ENCODE measurements around the gene CHMP4B.
A peak's percentile ranks its signal among the peaks of the same experiment; 100 is the strongest.

The CHMP4B gene

GRCh38 chr20:33781945-33782344, 29.2 kb upstream of the CHMP4B start:
- no peaks in the 10 kb centered on the region for H3K9me3 Mint-ChIP-seq
- no peaks in the 10 kb centered on the region for H3K27me3 Mint-ChIP-seq
- ATAC-seq (replicated peaks; ENCODE audit: extremely low read depth, poor library complexity, severe bottlenecking) (no peak), DNase-seq (ENCODE audit: low spot score in 2 of 2) (no peak)
- H3K4me1 Mint-ChIP-seq: peaks cover 20% of the 10 kb centered on the region
- no peak overlapping the region for H3K27ac Mint-ChIP-seq (ENCODE audit: low read depth)
- H3K4me3 Mint-ChIP-seq: no peak overlapping the region
- peaks cover 5% of the 10 kb centered on the region for H3K36me3 Mint-ChIP-seq (ENCODE audit: insufficient read depth)

GRCh38 chr20:33783256-33783655, 27.9 kb upstream of the CHMP4B start:
- Mint-ChIP-seq H3K9me3 (no peaks in the 10 kb centered on the region), H3K27ac (ENCODE audit: low read depth) (no peak overlapping the region), H3K4me1 (peaks cover 32% of the 10 kb centered on the region), H3K4me3 (no peak overlapping the region), H3K36me3 (ENCODE audit: insufficient read depth) (peaks cover 5% of the 10 kb centered on the region), H3K27me3 (no peaks in the 10 kb centered on the region)
- ATAC-seq (replicated peaks; ENCODE audit: extremely low read depth, poor library complexity, severe bottlenecking) (no peak), DNase-seq (ENCODE audit: low spot score in 2 of 2) (no peak)

- H3K9me3 Mint-ChIP-seq: no peaks in the 10 kb centered on the region
- ATAC-seq (replicated peaks; ENCODE audit: extremely low read depth, poor library complexity, severe bottlenecking): no peak
- H3K4me1 Mint-ChIP-seq: peaks cover 28% of the 10 kb centered on the region
Measured at GRCh38 chr20:33783818-33784217, 27.3 kb upstream of the CHMP4B start.

GRCh38 chr20:33784225-33784624, 26.9 kb upstream of the CHMP4B start:
- peaks cover 5% of the 10 kb centered on the region for H3K36me3 Mint-ChIP-seq (ENCODE audit: insufficient read depth)
- no peak for ATAC-seq (replicated peaks; ENCODE audit: extremely low read depth, poor library complexity, severe bottlenecking)
- H3K27ac Mint-ChIP-seq (ENCODE audit: low read depth): no peak overlapping the region

More at GRCh38 chr20:33783818-33784217, 27.3 kb upstream of the CHMP4B start:
- H3K36me3 Mint-ChIP-seq (ENCODE audit: insufficient read depth): peaks cover 5% of the 10 kb centered on the region
- DNase-seq (ENCODE audit: low spot score in 2 of 2): no peak
- H3K27me3 Mint-ChIP-seq: no peaks in the 10 kb centered on the region
- no peak overlapping the region for H3K4me3 Mint-ChIP-seq
- no peak overlapping the region for H3K27ac Mint-ChIP-seq (ENCODE audit: low read depth)

GRCh38 chr20:33785503-33785902, 25.6 kb upstream of the CHMP4B start:
- Mint-ChIP-seq H3K9me3 (no peaks in the 10 kb centered on the region), H3K27me3 (no peaks in the 10 kb centered on the region), H3K27ac (ENCODE audit: low read depth) (no peak overlapping the region), H3K4me3 (peak overlapping the region; percentile 13), H3K4me1 (peaks cover 26% of the 10 kb centered on the region), H3K36me3 (ENCODE audit: insufficient read depth) (peaks cover 5% of the 10 kb centered on the region)
- ATAC-seq (replicated peaks; ENCODE audit: extremely low read depth, poor library complexity, severe bottlenecking): no peak
- no peak for DNase-seq (ENCODE audit: low spot score in 2 of 2)

More at GRCh38 chr20:33784225-33784624, 26.9 kb upstream of the CHMP4B start:
- Mint-ChIP-seq H3K9me3 (no peaks in the 10 kb centered on the region), H3K27me3 (no peaks in the 10 kb centered on the region), H3K4me1 (peaks cover 26% of the 10 kb centered on the region), H3K4me3 (no peak overlapping the region)
- no peak for DNase-seq (ENCODE audit: low spot score in 2 of 2)

GRCh38 chr20:33787253-33787891, 23.8 kb upstream of the CHMP4B start:
- Mint-ChIP-seq H3K4me3 (peak overlapping the region; percentile 42), H3K4me1 (peaks cover 26% of the 10 kb centered on the region), H3K27me3 (no peaks in the 10 kb centered on the region), H3K9me3 (no peaks in the 10 kb centered on the region), H3K27ac (ENCODE audit: low read depth) (peak overlapping the region; percentile 59), H3K36me3 (ENCODE audit: insufficient read depth) (peaks cover 2% of the 10 kb centered on the region)
- DNase-seq (ENCODE audit: low spot score in 2 of 2) (no peak), ATAC-seq (replicated peaks; ENCODE audit: extremely low read depth, poor library complexity, severe bottlenecking) (no peak)

- Mint-ChIP-seq H3K27me3 (no peaks in the 10 kb centered on the region), H3K4me1 (peaks cover 26% of the 10 kb centered on the region), H3K27ac (ENCODE audit: low read depth) (no peak overlapping the region), H3K4me3 (no peak overlapping the region), H3K36me3 (ENCODE audit: insufficient read depth) (peaks cover 4% of the 10 kb centered on the region), H3K9me3 (no peaks in the 10 kb centered on the region)
- DNase-seq (ENCODE audit: low spot score in 2 of 2) (no peak), ATAC-seq (replicated peaks; ENCODE audit: extremely low read depth, poor library complexity, severe bottlenecking) (no peak)
Measured at GRCh38 chr20:33788351-33789049, 22.6 kb upstream of the CHMP4B start.

GRCh38 chr20:33789109-33789857, 21.9 kb upstream of the CHMP4B start:
- ATAC-seq (replicated peaks; ENCODE audit: extremely low read depth, poor library complexity, severe bottlenecking) (no peak), DNase-seq (ENCODE audit: low spot score in 2 of 2) (no peak)
- no peaks in the 10 kb centered on the region for H3K9me3 Mint-ChIP-seq
- peaks cover 4% of the 10 kb centered on the region for H3K36me3 Mint-ChIP-seq (ENCODE audit: insufficient read depth)
- H3K27ac Mint-ChIP-seq (ENCODE audit: low read depth): no peak overlapping the region
- no peaks in the 10 kb centered on the region for H3K27me3 Mint-ChIP-seq
- H3K4me3 Mint-ChIP-seq: no peak overlapping the region
- H3K4me1 Mint-ChIP-seq: peaks cover 26% of the 10 kb centered on the region

GRCh38 chr20:33789858-33790182, 21.3 kb upstream of the CHMP4B start:
- H3K27ac Mint-ChIP-seq (ENCODE audit: low read depth): no peak overlapping the region
- peaks cover 2% of the 10 kb centered on the region for H3K36me3 Mint-ChIP-seq (ENCODE audit: insufficient read depth)
- H3K9me3 Mint-ChIP-seq: no peaks in the 10 kb centered on the region

GRCh38 chr20:33790566-33790965, 20.6 kb upstream of the CHMP4B start:
- H3K36me3 Mint-ChIP-seq (ENCODE audit: insufficient read depth): peaks cover 2% of the 10 kb centered on the region
- ATAC-seq (replicated peaks; ENCODE audit: extremely low read depth, poor library complexity, severe bottlenecking): no peak
- H3K9me3 Mint-ChIP-seq: no peaks in the 10 kb centered on the region
- no peak overlapping the region for H3K4me3 Mint-ChIP-seq
- no peak for DNase-seq (ENCODE audit: low spot score in 2 of 2)
- H3K27me3 Mint-ChIP-seq: no peaks in the 10 kb centered on the region
- H3K4me1 Mint-ChIP-seq: peaks cover 22% of the 10 kb centered on the region
- peak overlapping the region; percentile 54 for H3K27ac Mint-ChIP-seq (ENCODE audit: low read depth)

More at GRCh38 chr20:33789858-33790182, 21.3 kb upstream of the CHMP4B start:
- DNase-seq (ENCODE audit: low spot score in 2 of 2) (no peak), ATAC-seq (replicated peaks; ENCODE audit: extremely low read depth, poor library complexity, severe bottlenecking) (no peak)
- H3K4me3 Mint-ChIP-seq: no peak overlapping the region
- H3K27me3 Mint-ChIP-seq: no peaks in the 10 kb centered on the region
- peaks cover 26% of the 10 kb centered on the region for H3K4me1 Mint-ChIP-seq

GRCh38 chr20:33791021-33791420, 20.1 kb upstream of the CHMP4B start:
- ATAC-seq (replicated peaks; ENCODE audit: extremely low read depth, poor library complexity, severe bottlenecking) (no peak), DNase-seq (ENCODE audit: low spot score in 2 of 2) (no peak)
- Mint-ChIP-seq H3K36me3 (ENCODE audit: insufficient read depth) (peaks cover 2% of the 10 kb centered on the region), H3K4me1 (peaks cover 18% of the 10 kb centered on the region), H3K27me3 (no peaks in the 10 kb centered on the region), H3K4me3 (no peak overlapping the region), H3K9me3 (no peaks in the 10 kb centered on the region), H3K27ac (ENCODE audit: low read depth) (no peak overlapping the region)

GRCh38 chr20:33791540-33791939, 19.6 kb upstream of the CHMP4B start:
- Mint-ChIP-seq H3K9me3 (no peaks in the 10 kb centered on the region), H3K27me3 (no peaks in the 10 kb centered on the region), H3K4me1 (peaks cover 13% of the 10 kb centered on the region), H3K36me3 (ENCODE audit: insufficient read depth) (peaks cover 2% of the 10 kb centered on the region), H3K27ac (ENCODE audit: low read depth) (no peak overlapping the region), H3K4me3 (no peak overlapping the region)
- DNase-seq (ENCODE audit: low spot score in 2 of 2) (no peak), ATAC-seq (replicated peaks; ENCODE audit: extremely low read depth, poor library complexity, severe bottlenecking) (no peak)

All from central memory CD8-positive, alpha-beta T cell (primary cell).